Measurements from ENCODE around the gene CALCOCO1. TPM values are rescaled to one million over a fixed set of nuclear protein-coding genes. Genes with fewer than 3 reads are reported as not detected.
A peak's percentile ranks its signal among the peaks of the same experiment; 100 is the strongest.

Gene CALCOCO1
- total and polyA plus RNA-seq, 2 of the 13 experiments (the other 11 are each of a cell fraction or from before 2014, with no cell fraction given), result 7.7 to 47.7 TPM

DNA sequence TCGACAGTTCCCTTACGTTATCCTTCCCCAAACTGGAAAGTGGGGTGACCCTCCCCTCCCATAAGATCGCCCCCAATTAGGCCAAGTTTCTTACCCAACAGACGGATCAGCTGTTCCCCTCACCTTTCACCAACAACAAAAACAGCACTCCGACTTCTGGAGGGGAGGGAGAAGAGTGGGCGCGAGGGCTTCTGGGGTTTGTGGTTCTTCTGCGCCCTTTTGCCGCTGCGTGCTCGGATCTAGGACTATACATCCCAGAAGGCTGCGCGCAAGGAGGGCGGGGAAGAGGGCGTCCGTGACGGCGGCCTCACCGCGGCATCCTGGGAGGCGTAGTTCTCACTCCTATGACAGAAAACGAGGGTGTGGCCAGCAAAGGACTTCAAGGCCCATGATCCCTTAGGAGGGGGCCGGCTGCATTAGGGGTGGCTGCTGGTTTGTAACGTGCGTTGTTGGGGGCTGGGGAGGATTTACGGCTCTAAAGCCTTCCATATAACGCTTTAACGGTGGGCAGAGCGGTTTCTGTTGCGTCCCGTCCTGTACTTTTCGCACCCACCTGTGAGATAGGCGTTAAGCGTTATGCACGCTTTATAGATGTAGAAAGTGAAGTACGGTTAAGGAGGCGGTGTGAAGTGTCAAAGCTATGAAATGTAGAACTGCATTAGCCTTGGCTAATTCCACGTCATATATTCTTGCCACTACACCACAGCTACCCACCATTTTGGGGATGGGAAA is at the start of gene CALCOCO1 (continued):
- no peak for TF ChIP-seq GFI1 (CRISPR knock-in tag; IDR thresholded peaks at IDR 0.05; ENCODE audit: borderline replicate concordance)
- TF ChIP-seq, protein P1, sequence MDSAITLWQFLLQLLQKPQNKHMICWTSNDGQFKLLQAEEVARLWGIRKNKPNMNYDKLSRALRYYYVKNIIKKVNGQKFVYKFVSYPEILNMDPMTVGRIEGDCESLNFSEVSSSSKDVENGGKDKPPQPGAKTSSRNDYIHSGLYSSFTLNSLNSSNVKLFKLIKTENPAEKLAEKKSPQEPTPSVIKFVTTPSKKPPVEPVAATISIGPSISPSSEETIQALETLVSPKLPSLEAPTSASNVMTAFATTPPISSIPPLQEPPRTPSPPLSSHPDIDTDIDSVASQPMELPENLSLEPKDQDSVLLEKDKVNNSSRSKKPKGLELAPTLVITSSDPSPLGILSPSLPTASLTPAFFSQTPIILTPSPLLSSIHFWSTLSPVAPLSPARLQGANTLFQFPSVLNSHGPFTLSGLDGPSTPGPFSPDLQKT (CRISPR knock-in tag; IDR thresholded peaks at IDR 0.05; ENCODE audit: borderline replicate concordance), result no peak; the same call in 1 of the 2 replicates
- TF ChIP-seq, protein P2, sequence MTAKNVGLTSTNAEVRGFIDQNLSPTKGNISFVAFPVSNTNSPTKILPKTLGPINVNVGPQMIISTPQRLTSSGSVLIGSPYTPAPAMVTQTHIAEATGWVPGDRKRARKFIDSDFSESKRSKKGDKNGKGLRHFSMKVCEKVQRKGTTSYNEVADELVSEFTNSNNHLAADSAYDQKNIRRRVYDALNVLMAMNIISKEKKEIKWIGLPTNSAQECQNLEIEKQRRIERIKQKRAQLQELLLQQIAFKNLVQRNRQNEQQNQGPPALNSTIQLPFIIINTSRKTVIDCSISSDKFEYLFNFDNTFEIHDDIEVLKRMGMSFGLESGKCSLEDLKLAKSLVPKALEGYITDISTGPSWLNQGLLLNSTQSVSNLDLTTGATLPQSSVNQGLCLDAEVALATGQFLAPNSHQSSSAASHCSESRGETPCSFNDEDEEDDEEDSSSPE (CRISPR knock-in tag; IDR thresholded peaks at IDR 0.05), result peak; percentile 54; the same call in 1 of the 2 replicates
- TF ChIP-seq, protein P3, sequence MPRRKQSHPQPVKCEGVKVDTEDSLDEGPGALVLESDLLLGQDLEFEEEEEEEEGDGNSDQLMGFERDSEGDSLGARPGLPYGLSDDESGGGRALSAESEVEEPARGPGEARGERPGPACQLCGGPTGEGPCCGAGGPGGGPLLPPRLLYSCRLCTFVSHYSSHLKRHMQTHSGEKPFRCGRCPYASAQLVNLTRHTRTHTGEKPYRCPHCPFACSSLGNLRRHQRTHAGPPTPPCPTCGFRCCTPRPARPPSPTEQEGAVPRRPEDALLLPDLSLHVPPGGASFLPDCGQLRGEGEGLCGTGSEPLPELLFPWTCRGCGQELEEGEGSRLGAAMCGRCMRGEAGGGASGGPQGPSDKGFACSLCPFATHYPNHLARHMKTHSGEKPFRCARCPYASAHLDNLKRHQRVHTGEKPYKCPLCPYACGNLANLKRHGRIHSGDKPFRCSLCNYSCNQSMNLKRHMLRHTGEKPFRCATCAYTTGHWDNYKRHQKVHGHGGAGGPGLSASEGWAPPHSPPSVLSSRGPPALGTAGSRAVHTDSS (CRISPR knock-in tag; conservative IDR thresholded peaks at IDR 0.05), result peak; percentile 100
- TF ChIP-seq, protein P4, sequence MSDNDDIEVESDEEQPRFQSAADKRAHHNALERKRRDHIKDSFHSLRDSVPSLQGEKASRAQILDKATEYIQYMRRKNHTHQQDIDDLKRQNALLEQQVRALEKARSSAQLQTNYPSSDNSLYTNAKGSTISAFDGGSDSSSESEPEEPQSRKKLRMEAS (IDR thresholded peaks at IDR 0.05), result peak; percentile 69; the same call in 1 of the 2 replicates
- TF ChIP-seq, protein P5, sequence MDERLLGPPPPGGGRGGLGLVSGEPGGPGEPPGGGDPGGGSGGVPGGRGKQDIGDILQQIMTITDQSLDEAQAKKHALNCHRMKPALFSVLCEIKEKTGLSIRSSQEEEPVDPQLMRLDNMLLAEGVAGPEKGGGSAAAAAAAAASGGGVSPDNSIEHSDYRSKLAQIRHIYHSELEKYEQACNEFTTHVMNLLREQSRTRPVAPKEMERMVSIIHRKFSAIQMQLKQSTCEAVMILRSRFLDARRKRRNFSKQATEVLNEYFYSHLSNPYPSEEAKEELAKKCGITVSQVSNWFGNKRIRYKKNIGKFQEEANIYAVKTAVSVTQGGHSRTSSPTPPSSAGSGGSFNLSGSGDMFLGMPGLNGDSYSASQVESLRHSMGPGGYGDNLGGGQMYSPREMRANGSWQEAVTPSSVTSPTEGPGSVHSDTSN (CRISPR knock-in tag; IDR thresholded peaks at IDR 0.05), result no peak; the same call in 1 of the 2 replicates
- peak; percentile 77; the same call in 1 of the 3 replicates for TF ChIP-seq MXI1 (IDR thresholded peaks at IDR 0.05; ENCODE audit: borderline replicate concordance, low read depth, low read length)
- TF ChIP-seq SRF (IDR thresholded peaks at IDR 0.05; ENCODE audit: low read depth, low read length), result peak; percentile 28; the same call in 1 of the 2 replicates
- peak; percentile 51; the same call in 1 of the 2 replicates for TF ChIP-seq CBX5 (CRISPR knock-in tag; IDR thresholded peaks at IDR 0.05; ENCODE audit: borderline replicate concordance)
- TF ChIP-seq HOXD1 (CRISPR knock-in tag; IDR thresholded peaks at IDR 0.05), result no peak
- TF ChIP-seq, protein P6, sequence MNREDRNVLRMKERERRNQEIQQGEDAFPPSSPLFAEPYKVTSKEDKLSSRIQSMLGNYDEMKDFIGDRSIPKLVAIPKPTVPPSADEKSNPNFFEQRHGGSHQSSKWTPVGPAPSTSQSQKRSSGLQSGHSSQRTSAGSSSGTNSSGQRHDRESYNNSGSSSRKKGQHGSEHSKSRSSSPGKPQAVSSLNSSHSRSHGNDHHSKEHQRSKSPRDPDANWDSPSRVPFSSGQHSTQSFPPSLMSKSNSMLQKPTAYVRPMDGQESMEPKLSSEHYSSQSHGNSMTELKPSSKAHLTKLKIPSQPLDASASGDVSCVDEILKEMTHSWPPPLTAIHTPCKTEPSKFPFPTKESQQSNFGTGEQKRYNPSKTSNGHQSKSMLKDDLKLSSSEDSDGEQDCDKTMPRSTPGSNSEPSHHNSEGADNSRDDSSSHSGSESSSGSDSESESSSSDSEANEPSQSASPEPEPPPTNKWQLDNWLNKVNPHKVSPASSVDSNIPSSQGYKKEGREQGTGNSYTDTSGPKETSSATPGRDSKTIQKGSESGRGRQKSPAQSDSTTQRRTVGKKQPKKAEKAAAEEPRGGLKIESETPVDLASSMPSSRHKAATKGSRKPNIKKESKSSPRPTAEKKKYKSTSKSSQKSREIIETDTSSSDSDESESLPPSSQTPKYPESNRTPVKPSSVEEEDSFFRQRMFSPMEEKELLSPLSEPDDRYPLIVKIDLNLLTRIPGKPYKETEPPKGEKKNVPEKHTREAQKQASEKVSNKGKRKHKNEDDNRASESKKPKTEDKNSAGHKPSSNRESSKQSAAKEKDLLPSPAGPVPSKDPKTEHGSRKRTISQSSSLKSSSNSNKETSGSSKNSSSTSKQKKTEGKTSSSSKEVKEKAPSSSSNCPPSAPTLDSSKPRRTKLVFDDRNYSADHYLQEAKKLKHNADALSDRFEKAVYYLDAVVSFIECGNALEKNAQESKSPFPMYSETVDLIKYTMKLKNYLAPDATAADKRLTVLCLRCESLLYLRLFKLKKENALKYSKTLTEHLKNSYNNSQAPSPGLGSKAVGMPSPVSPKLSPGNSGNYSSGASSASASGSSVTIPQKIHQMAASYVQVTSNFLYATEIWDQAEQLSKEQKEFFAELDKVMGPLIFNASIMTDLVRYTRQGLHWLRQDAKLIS (CRISPR knock-in tag; IDR thresholded peaks at IDR 0.05), result no peak
- TF ChIP-seq, protein P7, sequence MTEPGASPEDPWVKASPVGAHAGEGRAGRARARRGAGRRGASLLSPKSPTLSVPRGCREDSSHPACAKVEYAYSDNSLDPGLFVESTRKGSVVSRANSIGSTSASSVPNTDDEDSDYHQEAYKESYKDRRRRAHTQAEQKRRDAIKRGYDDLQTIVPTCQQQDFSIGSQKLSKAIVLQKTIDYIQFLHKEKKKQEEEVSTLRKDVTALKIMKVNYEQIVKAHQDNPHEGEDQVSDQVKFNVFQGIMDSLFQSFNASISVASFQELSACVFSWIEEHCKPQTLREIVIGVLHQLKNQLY (CRISPR knock-in tag; IDR thresholded peaks at IDR 0.05), result no peak
- no peak for TF ChIP-seq TCF7 (IDR thresholded peaks at IDR 0.05; ENCODE audit: low read depth)
- no peak; the same call in 1 of the 2 replicates for TF ChIP-seq FOXO1 (CRISPR knock-in tag; IDR thresholded peaks at IDR 0.05)
- TF ChIP-seq MAZ (IDR thresholded peaks at IDR 0.05; ENCODE audit: borderline replicate concordance, low read depth, low read length), result peak; percentile 86
- peak; percentile 92; the same call in 1 of the 2 replicates for TF ChIP-seq MAZ (CRISPR knock-in tag; IDR thresholded peaks at IDR 0.05; ENCODE audit: low read depth)
- TF ChIP-seq ZNF264 (CRISPR knock-in tag; IDR thresholded peaks at IDR 0.05), result 0 out of 2 replicates have a peak, but pooled peaks have one; percentile 60

All from HepG2 (cell line).